Karpas-422 (cell line): ENCODE measurements around the gene ID1. TPM values are rescaled to one million over a fixed set of nuclear protein-coding genes. Genes with fewer than 3 reads are reported as not detected.
A peak's percentile ranks its signal among the peaks of the same experiment; 100 is the strongest.

ENCODE experiments used
- DNase-seq: peaks from one replicate; pipeline ENCODE4 v3.0.0-alpha.2; 2015
- H2AFZ ChIP-seq: fragments of 200-600 bp; sonication (generic); 2 replicates; pipeline ENCODE4 v1.6.1; 2014; ENCODE audit warnings: antibody characterized with exemption, low read length, mixed read lengths
- H3K27ac ChIP-seq: fragments of 200-600 bp; sonication (generic); 2 replicates; pipeline ENCODE4 v1.5.1; 2014; ENCODE audit warnings: mild to moderate bottlenecking, low read length, moderate library complexity
- H3K27me3 ChIP-seq: fragments of 200-600 bp; sonication (generic); 2 replicates; pipeline ENCODE4 v1.6.1; 2014; ENCODE audit warnings: low read length, mixed read lengths
- H3K36me3 ChIP-seq: fragments of 200-600 bp; sonication (generic); 2 replicates; pipeline ENCODE4 v1.6.1; 2014; ENCODE audit warnings: low read length, mixed read lengths; ENCODE audit not compliant: insufficient read depth
- H3K4me1 ChIP-seq: fragments of 200-600 bp; sonication (generic); 2 replicates; pipeline ENCODE4 v1.6.1; 2014; ENCODE audit warnings: mild to moderate bottlenecking, low read length, mixed read lengths
- H3K4me2 ChIP-seq: fragments of 200-600 bp; sonication (generic); 2 replicates; pipeline ENCODE4 v1.6.1; 2014; ENCODE audit warnings: low read length, low read depth, mild to moderate bottlenecking; ENCODE audit not compliant: poor library complexity, severe bottlenecking
- H3K4me3 ChIP-seq: fragments of 200-600 bp; sonication (generic); 2 replicates; pipeline ENCODE4 v1.5.1; 2014; ENCODE audit warnings: mild to moderate bottlenecking, antibody characterized with exemption, low read length, mixed read lengths
- H3K79me2 ChIP-seq: fragments of 200-600 bp; sonication (generic); 2 replicates; pipeline ENCODE4 v1.6.1; 2014; ENCODE audit warnings: mild to moderate bottlenecking, low read length, mixed read lengths
- H3K9ac ChIP-seq: fragments of 200-600 bp; sonication (generic); 2 replicates; pipeline ENCODE4 v1.6.0; 2014; ENCODE audit warnings: low read length
- H3K9me2 ChIP-seq: fragments of 200-600 bp; sonication (generic), shearing (Covaris generic); replicated peaks from 2 replicates; pipeline ENCODE4 v1.6.0; 2014; ENCODE audit warnings: mild to moderate bottlenecking, low read length, moderate library complexity; ENCODE audit not compliant: insufficient read depth
- H3K9me3 ChIP-seq: fragments of 300-700, 200-600 bp; sonication (generic); 2 replicates; pipeline ENCODE4 v1.6.1; 2014; ENCODE audit warnings: low read length, mixed read lengths
- H4K20me1 ChIP-seq: fragments of 200-600 bp; sonication (generic); 2 replicates; pipeline ENCODE4 v1.6.1; 2014; ENCODE audit warnings: mild to moderate bottlenecking, antibody characterized with exemption, low read length, low read depth; ENCODE audit not compliant: insufficient read depth
- total RNA-seq: library from RNA; depleted of rRNA; stranded (reverse); fragments of >200 nt; shearing (Covaris generic); gene quantifications from 2 replicates; pipeline ENCODE4 v1.2.3, GENCODE V29; 2014; ENCODE audit warnings: low replicate concordance

The ID1 gene
- total RNA-seq, 1 experiment from 2014 or later = 5.0 TPM

DNA sequence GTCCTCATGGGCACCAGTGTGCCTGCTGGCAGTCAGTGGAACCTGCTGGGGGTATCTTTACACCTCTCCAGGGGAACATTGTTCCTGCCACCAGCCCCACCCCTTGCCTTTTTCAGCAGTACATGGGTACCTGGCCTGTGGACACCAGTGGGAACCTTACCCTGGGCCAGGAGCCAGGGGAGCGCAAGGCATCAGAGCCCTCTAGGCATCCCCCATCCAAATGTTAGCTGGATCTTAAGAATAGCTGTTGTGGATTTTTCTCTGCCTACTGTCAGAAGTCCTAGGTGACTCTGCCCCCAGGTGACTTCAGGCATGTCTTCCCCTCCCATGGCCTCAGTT, 38.8 kb upstream of the ID1 start:
- Histone ChIP-seq H4K20me1 (no peaks in the 10 kb centered on the region), H3K9me2 (no peaks in the 10 kb centered on the region), H3K4me3 (no peak overlapping the region), H3K9me3 (no peaks in the 10 kb centered on the region), H3K4me1 (peaks cover 2% of the 10 kb centered on the region; the same call in 1 of the 2 replicates), H3K4me2 (no peak overlapping the region), H3K9ac (no peak overlapping the region), H3K27me3 (no peaks in the 10 kb centered on the region), H2AFZ (no peak overlapping the region), H3K36me3 (peaks cover 32% of the 10 kb centered on the region), H3K79me2 (no peaks in the 10 kb centered on the region), H3K27ac (no peak overlapping the region)
- no peak for DNase-seq

DNA sequence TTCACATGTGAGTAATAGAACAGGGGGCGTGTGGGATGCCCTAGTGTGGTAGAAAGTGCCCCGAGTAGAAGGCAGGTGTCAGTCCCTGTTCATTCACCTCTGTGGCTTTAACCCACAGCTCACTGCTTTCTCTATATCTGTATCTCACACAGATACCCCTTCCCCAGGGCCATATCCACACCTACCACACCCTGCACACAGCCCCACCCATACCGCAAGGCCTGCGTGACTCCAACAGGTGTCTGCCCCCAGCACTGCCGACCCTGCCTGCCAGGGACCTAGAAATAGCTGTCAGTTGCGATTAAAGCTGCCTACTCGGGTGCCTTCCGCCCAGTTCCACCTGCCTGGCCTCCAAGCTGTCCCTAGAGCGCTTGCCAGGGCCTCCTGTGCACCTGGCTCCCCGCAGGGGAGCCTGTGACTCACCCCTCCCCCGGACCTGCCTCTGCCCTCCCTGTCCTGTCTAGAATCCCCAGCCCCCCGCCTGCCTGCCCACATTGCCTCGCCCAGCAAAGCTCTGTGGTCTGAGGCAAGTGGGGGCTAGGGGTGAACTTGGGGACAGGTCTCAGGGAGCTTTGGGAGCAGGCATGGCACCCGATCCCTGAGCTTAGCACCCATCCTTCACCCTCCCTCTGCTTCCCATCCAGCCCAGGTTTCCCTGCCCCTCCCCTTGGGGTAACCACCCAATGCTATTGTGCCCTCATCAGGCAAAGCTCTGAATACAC, 38.3 kb upstream of the ID1 start:
- no peak overlapping the region for H3K9ac ChIP-seq
- H3K79me2 ChIP-seq = no peaks in the 10 kb centered on the region
- H3K4me1 ChIP-seq = peaks cover 2% of the 10 kb centered on the region; the same call in 1 of the 2 replicates
- no peaks in the 10 kb centered on the region for H3K9me2 ChIP-seq
- no peak overlapping the region for H3K27ac ChIP-seq
- no peak for DNase-seq
- peaks cover 26% of the 10 kb centered on the region; the same call in 1 of the 2 replicates for H3K36me3 ChIP-seq
- H3K4me2 ChIP-seq = no peak overlapping the region
- H2AFZ ChIP-seq = no peak overlapping the region
- H3K9me3 ChIP-seq = no peaks in the 10 kb centered on the region
- no peaks in the 10 kb centered on the region for H4K20me1 ChIP-seq
- H3K27me3 ChIP-seq = no peaks in the 10 kb centered on the region
- no peak overlapping the region for H3K4me3 ChIP-seq

DNA sequence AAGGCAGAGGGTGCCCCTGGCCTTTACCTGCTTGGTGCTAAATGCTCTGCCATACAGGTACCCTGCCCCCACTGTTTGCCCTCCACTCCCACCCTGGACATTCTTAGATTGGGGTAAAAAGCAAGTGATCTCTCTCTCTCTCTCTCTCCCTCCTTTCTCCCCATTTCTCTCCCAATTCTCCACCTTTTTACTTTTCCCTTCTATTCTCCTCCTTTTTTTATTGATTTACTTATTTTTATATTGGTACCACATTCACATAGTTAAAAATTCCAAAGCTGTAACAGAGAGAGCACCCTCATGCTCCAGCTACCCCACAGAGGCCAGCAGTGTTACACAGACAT, 37.7 kb upstream of the ID1 start:
- no peaks in the 10 kb centered on the region for H3K79me2 ChIP-seq
- no peaks in the 10 kb centered on the region for H3K9me2 ChIP-seq
- H3K36me3 ChIP-seq = peaks cover 21% of the 10 kb centered on the region; the same call in 1 of the 2 replicates
- H2AFZ ChIP-seq = no peak overlapping the region
- no peaks in the 10 kb centered on the region for H4K20me1 ChIP-seq
- no peak overlapping the region for H3K4me2 ChIP-seq
- no peak overlapping the region for H3K4me3 ChIP-seq
- DNase-seq = no peak
- H3K9me3 ChIP-seq = no peaks in the 10 kb centered on the region
- H3K9ac ChIP-seq = no peak overlapping the region
- H3K27me3 ChIP-seq = no peaks in the 10 kb centered on the region
- peaks cover 7% of the 10 kb centered on the region for H3K4me1 ChIP-seq
- H3K27ac ChIP-seq = no peak overlapping the region

DNA sequence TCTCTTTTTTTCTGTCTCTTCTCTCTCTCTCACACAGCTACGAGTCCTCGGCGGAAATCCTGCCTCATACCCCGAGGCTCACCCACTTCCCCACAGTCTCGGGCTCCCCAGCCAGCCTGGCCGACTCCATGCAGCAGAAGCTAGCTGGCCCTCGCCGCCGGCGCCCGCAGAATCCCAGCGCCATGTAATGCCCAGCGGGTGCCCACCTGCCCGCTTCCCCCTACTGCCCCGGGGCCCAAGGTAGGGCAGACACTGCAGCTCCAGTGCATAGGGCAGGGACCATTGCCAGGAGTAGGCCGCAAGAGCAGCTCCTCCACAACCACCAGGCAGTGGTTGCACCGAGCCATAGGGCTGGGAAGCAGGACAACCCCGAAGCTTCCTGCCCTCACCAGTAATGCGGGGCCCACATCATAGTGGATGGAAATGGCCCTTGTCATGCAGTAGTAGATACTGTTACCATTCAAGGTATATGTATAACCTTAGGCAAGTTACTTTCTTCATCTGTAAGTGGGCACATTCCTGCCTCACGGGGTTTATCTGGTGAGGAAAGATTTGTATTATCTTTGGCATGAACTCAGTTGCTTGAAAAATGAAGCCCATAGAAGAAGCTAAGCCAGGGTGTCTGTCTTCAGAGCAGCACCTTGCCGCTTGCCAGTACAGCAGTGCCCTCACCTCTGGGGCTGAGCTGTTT, 36.9 kb upstream of the ID1 start:
- peaks cover 13% of the 10 kb centered on the region; the same call in 1 of the 2 replicates for H3K36me3 ChIP-seq
- no peaks in the 10 kb centered on the region for H3K79me2 ChIP-seq
- no peaks in the 10 kb centered on the region for H3K9me3 ChIP-seq
- no peak overlapping the region for H3K9ac ChIP-seq
- H3K27ac ChIP-seq = no peak overlapping the region
- H3K4me1 ChIP-seq = peaks cover 11% of the 10 kb centered on the region
- no peaks in the 10 kb centered on the region for H3K27me3 ChIP-seq
- H4K20me1 ChIP-seq = no peaks in the 10 kb centered on the region
- no peak overlapping the region for H2AFZ ChIP-seq
- H3K4me2 ChIP-seq = no peak overlapping the region
- no peak overlapping the region for H3K4me3 ChIP-seq
- no peak for DNase-seq
- no peaks in the 10 kb centered on the region for H3K9me2 ChIP-seq

DNA sequence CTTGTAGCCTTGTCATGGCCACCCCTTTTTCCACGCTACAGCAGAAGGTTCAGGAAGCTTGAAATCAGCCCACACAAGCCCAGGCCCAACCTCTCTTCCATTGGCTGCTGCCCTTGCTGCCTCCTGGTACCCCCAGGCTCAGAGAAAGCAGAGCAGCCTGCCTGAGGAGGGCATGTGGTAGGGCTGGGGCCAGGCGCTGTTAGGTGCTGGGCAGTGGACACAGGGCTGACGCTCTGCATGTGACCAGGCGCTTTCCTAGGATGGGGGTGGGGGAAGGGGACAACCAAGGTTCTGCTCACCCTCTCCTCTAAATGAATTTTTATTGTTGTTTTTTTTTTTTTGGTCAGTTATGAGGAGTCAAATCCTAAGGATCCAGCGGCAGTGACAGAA, 36.3 kb upstream of the ID1 start:
- H3K36me3 ChIP-seq = 0 out of 2 replicates have a peak, but pooled peaks cover 10% of the 10 kb centered on the region
- no peaks in the 10 kb centered on the region for H3K27me3 ChIP-seq
- no peaks in the 10 kb centered on the region for H3K9me2 ChIP-seq
- no peaks in the 10 kb centered on the region for H3K79me2 ChIP-seq
- no peaks in the 10 kb centered on the region for H4K20me1 ChIP-seq
- H3K4me1 ChIP-seq = peaks cover 17% of the 10 kb centered on the region
- no peak overlapping the region for H2AFZ ChIP-seq
- no peak for DNase-seq
- H3K27ac ChIP-seq = no peak overlapping the region
- no peak overlapping the region for H3K4me3 ChIP-seq
- H3K4me2 ChIP-seq = no peak overlapping the region
- no peak overlapping the region for H3K9ac ChIP-seq
- H3K9me3 ChIP-seq = no peaks in the 10 kb centered on the region

DNA sequence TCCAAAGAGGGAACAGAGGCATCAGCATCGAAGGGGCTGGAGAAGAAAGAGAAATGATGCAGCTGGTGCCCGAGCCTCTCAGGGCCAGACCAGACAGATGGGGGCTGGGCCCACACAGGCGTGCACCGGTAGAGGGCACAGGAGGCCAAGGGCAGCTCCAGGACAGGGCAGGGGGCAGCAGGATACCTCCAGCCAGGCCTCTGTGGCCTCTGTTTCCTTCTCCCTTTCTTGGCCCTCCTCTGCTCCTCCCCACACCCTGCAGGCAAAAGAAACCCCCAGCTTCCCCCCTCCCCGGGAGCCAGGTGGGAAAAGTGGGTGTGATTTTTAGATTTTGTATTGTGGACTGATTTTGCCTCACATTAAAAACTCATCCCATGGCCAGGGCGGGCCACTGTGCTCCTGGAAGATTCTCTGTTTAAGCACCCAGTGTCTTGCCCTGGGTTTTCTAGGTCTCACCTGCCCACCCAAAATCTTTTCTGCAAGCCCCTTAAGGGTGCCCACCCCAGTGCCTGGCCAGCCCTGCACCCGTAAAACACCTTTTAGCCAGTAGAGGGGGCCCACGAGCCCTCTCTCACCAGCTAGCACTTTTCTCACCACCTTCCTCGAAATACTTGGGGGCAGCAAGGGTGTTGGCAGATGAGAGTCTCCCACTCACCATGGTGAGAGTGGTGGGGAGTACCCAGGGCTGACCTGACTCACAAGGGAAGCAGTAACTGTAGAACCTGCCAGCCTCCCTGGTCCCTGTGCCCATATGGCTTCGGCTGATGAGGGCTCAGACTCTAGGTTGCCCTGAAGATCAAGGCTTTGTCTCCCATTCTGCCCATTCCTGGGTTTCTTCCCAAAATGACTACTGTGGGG, 35.7 kb upstream of the ID1 start:
- no peak overlapping the region for H3K4me2 ChIP-seq
- H3K4me3 ChIP-seq = no peak overlapping the region
- H3K9me3 ChIP-seq = no peaks in the 10 kb centered on the region
- H3K79me2 ChIP-seq = no peaks in the 10 kb centered on the region
- H3K4me1 ChIP-seq = peaks cover 18% of the 10 kb centered on the region
- 0 out of 2 replicates have a peak, but pooled peaks cover 4% of the 10 kb centered on the region for H3K36me3 ChIP-seq
- no peak overlapping the region for H3K9ac ChIP-seq
- no peak overlapping the region for H2AFZ ChIP-seq
- H3K27ac ChIP-seq = no peak overlapping the region
- peak; percentile 81 for DNase-seq
- no peaks in the 10 kb centered on the region for H4K20me1 ChIP-seq
- H3K27me3 ChIP-seq = no peaks in the 10 kb centered on the region
- H3K9me2 ChIP-seq = no peaks in the 10 kb centered on the region

DNA sequence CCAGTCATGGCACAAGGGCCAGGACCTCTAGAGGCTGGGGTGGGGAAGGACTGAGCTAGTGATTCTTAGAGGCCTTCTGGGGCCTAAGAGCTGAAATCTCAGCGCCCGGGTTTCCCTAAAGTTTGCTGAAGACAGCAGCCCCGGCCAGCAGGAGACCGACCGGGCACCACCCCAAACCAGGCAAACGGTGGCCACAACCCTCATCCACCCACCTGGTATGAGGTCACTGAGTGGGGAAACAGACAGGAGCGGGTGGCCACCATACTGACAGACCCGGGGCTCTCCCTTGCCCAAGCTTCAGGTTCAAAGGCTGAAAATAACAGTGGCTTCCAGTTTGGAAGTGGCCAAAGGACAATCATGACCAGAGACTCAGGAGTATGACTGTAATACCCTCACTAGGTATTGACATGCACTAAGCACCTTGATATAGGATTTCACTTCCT, 35.0 kb upstream of the ID1 start:
- Histone ChIP-seq H3K36me3 (0 out of 2 replicates have a peak, but pooled peaks cover 3% of the 10 kb centered on the region), H3K4me2 (no peak overlapping the region), H3K4me1 (peaks cover 18% of the 10 kb centered on the region), H3K79me2 (no peaks in the 10 kb centered on the region), H3K27me3 (no peaks in the 10 kb centered on the region), H3K27ac (no peak overlapping the region), H4K20me1 (no peaks in the 10 kb centered on the region), H3K9ac (no peak overlapping the region), H2AFZ (no peak overlapping the region), H3K9me2 (no peaks in the 10 kb centered on the region), H3K9me3 (no peaks in the 10 kb centered on the region), H3K4me3 (no peak overlapping the region)
- no peak for DNase-seq
